Kasumi-1 (cell line): Measurements from ENCODE around the gene UNC5CL.
"Not testable (repeated sequence)": the region's sequence is repeated elsewhere in the genome, so short reads cannot be mapped to it uniquely, and the experiment has no call there.

Experiments
- DNase-seq, 2 experiments: peaks; one replicate each; lab custom pipeline; 2025; lab: John Stamatoyannopoulos, UW

Gene UNC5CL

DNA sequence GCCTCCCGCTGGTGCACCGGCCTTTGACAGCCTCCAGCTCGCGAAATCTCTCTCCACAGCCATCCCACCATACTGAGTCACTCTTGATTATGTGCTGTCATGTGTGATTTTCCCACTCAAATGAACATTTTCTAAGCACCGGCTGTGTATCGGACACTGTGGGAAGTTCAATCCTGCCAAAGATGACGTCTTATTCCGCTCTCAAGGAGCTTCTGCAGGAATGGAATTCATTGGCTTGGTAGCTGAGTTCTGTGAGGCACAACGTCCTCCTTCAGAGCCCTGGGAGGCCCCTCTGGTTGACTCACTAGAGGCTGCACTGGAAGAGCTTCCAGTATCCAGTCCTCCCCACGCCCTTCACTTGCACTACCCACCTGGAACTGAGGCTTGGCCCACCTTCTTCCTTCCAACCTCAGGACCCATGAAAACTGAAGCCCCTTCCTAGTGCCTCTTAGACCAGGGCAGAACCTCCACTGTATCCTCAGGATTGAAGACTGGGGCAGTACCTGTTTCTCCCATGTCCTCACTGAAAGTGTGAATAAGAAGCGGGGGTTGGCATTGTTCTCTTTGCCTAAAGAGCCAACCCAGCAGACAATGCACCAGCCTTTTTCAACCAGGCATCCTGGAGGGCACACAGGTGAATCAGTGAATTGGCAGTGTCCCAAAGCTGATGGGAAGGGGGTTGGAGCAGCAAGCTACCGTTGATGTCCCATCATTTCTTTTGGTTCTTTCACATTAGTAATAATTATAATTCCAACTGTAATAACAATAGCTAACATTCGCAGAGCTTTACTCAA, 1.7 kb downstream of the UNC5CL start:
- DNase-seq = no peak

DNA sequence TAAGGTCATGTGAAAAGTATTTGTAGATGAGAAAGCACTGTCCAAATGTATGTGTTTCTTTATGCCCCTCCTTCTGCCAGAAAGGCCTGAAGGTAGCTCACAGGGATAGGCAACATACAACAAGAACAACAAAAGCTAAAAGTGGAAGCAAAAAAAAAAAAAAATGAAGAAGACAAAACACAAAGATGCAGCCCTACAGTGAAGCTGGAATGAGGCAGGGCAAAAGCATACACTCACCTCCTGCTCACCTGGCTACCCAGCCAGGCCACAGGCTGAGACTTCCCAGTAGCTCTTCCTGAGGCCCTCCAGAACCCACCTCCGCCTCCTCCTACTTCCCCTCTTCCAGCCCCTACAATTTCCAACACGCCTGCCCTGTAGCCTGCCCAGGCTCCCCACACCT, 2.4 kb downstream of the UNC5CL start:
- no peak for DNase-seq

DNA sequence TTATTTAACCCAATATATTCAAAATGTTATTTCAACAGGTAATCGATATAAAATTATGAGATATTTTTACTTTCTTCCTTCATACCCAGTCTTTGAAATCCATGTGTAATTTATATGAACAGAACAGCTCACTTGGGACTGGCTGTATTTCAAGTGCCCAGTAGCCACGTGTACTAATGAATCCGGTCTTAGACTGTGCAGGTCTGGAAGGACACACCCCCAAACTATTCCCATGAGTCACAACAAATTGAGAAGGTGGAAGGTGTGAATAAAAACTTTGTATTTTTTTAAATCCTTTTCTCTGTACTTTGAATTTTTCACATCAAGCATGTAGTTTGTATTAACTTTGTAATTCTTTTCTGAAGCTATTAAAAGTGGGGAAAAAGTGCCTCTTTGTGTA, 2.8 kb downstream of the UNC5CL start:
- DNase-seq = no peak

DNA sequence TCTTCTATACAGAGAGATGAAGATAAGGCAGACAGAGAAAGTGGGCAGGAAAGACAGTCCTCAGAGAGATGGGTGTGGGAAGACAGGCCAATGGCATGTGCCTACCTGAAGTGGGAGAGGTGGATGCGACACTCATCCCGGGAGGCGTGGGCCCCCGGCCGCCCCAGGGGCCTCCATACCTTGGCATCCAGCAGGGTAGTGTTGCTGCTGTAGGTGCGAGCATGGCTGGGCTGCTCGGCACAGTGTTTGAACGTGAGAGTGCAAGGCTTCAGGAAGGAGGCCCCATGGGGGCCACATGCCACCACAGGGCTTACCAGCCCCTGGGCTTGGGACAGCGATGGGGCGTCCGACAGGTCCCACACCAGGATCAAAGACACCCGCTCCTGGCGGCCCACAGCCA, 5.2 kb downstream of the UNC5CL start:
- no peak for DNase-seq

DNA sequence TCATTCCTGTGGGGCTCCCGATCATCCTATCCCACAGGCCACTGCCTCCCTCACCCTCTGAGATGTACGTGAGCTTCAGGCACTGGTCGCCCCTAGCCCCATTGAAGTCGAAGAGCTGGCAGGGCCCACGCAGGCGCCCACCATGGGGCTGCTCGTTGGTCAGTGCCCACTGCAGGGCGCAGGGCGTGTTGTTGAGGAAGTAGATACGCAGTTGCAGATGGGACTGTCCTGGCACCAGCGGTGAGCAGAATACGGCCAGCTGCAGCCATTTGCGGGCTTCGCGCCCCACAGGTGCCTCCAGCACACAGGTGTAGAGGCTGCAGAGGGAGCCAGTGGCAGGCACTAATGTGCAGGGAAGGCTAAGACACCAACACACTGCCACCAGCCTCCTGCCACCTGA, 6.2 kb downstream of the UNC5CL start:
- DNase-seq = no peak

DNA sequence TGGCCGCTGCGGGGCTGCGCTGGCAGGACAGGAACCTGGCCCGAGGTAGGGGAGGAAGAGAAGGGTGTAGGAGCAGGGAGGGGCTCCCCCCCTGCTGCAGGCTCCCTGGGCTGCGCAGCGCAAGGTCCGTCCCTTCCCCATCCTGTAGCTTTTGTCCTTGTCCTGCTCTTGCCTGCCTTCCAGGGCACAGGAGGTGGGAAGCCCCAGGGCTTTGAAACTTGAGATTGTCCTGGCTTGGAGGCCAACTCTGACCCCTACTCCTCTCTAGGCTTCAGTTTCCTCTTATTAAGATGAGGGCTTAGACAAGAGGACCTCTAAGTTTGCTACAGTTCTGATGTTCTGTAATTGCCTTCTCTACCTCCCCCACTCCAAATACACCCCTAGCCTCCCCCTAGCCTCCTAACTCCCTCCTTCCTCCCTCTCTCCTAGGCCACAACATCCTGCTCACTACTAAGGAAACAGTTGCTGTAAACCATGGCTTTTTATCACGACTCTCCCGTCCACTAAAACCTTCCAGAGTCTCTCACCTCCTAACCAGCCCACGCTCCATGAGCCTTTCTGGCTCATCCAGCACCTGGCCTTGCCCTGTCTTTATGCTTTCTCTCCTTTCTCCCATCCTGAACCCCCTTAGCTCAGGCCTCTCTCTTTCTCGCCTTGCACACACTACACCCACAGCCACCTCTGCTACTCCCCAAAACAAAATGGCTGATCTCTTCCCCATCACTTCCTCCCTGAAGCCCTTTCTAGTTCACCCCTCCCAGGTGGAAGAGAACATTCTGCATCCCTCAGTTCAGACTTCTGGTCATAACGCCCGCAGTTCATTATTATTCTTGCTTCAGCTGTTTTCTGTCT, 10.2 kb downstream of the UNC5CL start:
- peak in 1 of 2 experiments; percentile 6 for DNase-seq

DNA sequence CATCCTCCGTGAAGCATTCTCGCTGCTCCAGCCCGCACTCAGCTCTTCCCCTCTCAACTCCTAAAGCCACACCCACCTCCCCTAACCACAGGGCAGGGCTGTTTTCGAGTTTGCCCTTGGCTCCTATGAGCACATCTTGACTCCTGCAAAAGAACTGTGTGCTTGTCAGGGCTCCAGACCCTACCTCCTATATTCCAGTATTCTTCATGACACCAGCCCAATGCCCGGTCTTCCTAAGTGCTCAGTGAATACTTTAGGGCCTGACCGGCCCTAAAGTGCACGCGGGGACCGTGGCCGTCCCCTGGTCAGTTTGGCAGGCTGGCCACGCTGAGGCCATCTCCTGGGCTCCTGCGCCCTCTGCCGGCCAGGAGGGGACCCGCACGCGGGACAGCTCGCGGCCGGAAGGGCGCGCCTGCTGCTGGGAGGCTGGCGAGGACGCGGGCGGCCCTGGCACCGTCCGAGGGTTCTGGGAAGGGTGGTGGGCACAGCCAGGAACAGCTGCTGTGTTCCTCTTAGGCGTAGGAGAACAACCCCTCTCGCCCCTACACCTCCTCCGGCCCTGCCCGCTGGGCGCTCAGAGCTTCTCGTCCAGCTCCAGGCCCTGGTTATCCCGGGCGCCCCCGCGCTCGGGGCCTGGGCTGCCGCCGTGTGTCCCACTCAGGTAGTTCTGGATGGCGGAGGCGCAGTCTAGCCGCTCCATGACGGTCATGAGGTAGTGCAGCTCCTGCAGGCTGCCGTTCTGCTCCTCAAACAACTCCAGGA, 11.0 kb downstream of the UNC5CL start:
- peak; percentile 68 to 72 for DNase-seq

DNA sequence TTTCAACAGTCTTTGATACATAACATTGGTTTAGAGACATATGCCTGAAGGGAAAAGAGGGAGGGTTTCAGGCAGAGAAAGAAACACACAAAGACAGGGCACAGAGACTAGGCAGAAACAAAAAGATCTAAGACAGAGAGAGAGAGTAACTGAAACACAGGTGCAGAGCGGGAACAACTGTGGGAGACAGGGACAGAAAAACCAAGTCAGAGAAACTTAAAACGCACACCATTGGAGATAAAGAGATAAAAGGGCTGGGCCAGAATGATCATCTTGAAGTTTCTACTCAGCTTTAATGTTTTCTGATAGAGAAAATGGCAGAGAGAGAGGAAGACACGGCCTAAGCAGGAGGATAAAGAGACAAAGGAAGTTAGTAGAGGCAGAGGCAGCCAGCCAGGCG, 11.8 kb downstream of the UNC5CL start:
- peak in 1 of 2 experiments; percentile 31 for DNase-seq

DNA sequence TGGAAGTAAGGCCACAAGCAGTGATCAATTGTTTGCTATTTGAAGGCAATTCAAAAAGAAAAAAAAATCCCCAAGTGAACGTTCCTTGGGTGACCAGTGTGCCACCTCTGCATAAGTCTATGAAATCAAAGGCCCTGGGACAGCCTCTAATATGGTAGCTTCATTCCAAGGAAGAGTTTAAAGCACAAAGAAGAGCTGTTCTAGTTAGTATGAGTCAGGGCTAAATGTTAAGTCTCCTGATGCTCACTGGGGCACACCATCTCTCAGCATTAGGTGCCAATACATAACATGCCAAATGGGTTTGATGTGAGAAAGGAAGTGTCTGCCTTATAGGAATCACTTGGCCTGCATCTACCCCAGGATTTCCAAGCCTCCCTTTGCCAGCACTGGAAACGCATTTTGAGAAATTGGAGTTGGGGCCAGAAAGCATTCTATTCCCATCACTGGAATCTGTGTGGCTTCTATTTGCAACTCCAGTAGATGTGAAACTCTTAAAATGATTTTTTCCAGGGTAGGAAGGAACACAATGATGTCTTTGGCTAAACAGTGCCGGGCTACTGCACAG, 13.0 kb downstream of the UNC5CL start:
- no peak for DNase-seq

DNA sequence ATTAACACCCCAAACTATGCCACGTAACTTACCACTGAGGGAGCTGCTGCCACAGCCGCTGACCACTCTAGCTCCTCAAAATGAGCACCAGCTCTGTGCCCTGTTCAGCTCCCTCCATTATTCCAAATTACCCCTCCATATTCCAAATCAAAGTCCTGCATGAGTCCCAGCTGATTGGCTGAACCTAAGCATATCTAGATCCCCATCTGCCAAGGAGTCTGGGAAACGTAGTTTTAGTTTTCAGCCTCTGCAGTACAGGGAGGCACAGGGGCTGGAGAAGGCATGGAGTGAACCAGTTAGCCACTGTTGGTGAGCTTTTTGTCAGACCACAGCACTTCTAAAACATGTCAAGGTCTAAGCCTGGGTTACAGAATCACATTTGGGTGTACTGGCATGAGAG, 15.9 kb downstream of the UNC5CL start:
- DNase-seq = no peak

DNA sequence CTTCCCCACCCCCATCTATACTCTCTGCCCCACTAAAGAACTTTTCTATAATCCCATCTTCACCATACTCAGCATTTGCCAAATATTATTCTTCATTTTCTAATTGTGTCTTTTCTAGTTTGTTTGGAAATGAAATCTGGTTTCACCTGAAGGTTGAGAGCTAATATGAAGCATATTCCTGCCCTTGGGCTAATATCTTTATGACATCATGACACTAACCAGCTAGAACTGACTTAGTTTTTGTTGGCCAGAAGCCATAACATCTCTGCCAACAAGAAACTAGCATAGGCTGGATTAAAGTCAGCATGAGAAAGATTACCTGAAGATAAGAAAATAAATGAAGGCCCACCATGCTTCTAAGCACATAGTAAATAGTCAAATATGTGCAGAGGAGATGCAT, 16.7 kb downstream of the UNC5CL start:
- DNase-seq = no peak

DNA sequence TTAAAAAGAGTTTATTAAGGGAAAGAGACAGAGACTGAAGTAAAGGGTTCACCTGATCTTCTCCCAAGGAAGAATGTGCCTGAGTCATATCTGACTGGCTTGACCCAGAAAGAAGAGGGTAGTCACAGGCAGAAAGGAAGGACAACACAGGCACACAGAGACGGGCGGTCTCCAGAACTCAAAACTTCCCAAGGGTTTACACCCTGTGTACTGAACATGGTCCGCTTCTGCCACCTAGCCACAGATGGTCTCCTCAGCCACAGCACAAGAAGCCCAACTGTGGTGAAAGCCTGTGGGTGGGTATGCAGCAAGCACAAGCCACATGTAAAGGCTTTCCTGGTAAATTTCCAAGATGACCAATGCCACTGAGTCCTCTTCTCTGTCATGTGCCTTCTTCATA, 17.2 kb downstream of the UNC5CL start:
- no peak for DNase-seq

DNA sequence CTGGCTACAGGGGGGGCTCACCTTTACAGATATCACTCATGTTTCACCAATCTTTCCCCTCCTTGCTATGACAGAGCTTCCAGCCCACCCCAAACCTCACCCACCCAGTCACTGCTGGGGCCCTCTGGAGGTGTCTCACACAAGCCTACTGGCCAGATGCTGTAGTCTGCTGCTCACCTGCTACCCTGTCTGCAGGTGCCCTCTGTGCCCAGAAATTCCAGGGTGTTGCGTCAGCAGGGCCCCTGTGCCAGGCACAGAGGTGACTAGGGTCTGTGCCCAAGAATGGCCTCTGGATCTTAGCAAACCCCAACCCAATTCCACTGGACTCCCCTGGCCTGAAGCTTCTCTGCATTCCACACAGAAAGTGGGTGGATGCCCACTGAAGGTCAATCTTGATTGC, 21.4 kb downstream of the UNC5CL start:
- DNase-seq = no peak

DNA sequence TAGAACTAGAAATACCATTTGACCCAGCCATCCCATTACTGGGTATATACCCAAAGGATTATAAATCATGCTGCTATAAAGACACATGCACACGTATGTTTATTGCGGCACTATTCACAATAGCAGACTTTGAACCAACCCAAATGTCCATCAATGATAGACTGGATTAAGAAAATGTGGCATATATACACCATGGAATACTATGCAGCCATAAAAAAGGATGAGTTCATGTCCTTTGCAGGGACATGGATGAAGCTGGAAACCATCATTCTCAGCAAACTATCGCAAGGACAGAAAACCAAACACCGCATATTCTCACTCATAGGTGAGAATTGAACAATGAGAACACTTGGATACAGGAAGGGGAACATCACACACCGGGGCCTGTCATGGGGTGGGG, 23.2 kb downstream of the UNC5CL start:
- not testable (repeated sequence) for DNase-seq

DNA sequence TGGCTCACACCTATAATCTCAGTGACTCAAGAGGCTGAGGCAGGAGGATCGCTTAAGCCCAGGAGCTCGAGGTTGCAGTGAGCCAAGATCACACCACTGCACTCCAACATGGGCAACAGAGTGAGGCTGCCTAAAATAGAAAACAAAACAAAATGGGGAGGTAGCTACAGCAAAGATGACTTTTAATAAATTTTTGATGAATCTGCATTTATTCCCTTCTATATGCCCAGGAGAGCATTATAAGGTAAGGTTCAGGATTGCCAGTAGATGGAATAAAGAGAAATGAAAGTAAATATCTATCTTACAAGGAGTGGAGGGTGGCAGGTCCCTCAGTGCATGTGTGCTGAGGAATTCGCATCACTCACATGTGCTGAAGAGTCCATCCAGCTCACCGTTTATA, 24.2 kb downstream of the UNC5CL start:
- DNase-seq = no peak

DNA sequence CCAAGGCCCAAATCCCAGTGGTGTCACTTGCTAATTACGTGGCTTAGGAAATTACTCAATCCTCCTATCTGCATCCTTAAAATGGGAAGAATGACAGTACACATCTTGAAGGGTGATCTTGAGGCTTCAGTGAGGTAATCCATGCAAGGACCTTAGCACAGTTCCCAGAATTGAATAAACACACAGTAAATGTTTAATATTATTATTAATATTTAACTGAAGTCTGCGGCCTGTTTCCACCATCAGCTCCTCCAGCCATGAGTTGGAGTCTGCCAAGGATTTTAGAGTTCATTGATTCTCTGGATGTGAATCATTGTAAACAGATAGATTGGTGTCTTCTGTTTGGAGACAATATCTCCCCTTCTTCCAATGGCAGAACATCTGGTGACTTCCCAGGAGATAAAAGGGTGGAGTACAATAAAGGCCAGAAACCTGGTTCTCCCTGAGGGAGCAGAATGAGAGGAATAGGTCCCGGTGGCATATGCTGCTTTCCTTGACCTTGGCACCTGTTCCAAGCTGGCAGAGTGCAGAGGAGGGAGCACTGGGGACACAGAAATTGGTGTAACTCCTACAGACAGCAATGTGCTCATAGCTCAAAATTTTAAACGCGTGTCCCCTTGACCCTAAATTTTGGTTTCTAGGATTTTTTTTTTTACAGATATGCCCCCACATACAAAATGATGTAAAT, 25.4 kb downstream of the UNC5CL start:
- no peak for DNase-seq

DNA sequence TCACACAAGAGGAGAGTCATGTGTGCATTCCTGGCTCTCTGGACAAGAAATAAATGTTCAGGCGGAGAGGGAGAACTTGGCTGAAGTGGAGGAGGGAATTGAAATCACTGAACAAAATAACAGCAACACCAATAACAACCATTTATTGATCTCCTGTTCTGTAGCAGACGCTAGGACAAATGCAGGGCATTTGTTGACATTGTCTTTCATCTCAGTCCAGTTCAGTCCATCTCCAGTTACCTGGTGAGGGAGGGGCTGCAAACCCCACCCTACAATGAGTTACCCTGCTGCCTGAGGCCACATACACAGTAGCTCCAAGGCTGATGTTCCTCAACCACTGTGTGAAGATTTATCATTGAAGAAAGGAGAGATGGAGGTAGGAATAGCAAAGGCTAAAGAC, 27.3 kb downstream of the UNC5CL start:
- DNase-seq = no peak

DNA sequence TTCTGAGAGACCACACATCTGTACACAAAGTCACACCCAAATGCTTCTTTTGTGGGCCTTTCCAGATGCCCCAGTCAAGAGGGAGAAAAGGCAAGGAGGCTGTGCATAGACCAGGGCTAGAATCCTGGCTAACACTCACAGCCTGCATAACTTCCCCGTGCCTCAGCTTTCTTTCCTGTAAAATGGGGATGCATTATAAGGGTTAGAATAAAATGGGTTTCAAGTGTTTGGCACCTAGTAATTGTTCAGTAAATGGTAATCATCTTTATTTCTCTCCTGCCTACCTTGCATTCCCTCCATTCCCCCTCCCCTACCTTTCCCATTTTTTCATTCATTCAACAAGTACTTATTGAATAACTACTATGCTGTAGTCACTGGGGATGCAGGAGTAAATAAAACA, 29.4 kb downstream of the UNC5CL start:
- no peak for DNase-seq

DNA sequence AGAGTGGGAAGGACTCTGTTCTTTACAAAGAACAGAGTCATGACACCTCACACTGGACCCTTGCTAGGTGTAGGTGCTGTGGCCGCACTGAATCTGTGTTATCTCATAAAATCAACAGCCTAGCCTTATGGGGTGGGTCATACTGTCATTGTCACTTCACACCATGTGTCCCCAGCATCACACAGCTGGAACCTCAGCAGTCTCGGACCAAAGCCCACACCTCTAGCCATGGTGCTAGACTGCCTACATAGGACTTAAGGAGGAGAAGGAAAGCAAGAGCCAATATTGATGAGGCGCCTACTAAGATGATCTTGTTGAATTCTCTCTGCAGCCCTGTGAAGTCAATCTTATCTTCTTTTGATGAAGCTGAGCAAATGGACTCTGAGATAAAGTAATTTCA, 31.0 kb downstream of the UNC5CL start:
- DNase-seq = no peak

DNA sequence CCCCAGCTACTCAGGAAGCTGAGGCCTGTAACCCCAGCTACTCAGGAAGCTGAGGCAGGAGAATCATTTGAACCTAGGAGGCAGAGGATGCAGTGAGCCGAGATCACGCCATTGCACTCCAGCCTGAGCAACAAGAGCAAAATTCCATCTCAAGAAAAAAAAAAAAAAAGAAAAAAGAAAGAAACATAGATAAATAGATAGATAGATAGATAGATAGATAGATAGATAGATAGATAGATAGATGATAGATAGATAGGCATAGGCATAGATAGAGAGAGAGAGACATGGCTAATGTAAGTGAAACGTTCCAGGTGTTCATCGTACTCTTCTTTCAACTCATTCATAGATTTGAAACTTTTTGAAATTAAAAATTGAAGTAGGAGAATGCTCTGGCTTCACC, 32.0 kb downstream of the UNC5CL start:
- not testable (repeated sequence) for DNase-seq

DNA sequence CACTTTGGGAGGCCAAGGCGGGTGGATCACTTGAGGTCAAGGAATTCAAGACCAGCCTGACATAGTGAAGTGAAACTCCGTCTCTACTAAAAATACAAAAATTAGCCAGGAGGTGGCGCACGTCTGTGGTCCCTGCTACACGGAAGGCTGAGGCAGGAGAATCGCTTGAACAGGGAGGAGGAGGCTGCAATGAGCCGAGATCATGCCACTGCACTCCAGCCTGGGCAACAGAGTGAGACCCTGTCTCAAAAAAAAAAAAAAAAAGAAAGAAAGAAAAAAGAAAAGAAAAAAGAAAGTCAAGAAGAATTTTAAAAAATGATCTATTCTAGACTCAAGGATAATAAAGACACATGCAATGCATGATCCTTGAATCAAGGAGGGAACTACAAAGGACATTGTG, 32.8 kb downstream of the UNC5CL start:
- peak; percentile 54 to 73 for DNase-seq

DNA sequence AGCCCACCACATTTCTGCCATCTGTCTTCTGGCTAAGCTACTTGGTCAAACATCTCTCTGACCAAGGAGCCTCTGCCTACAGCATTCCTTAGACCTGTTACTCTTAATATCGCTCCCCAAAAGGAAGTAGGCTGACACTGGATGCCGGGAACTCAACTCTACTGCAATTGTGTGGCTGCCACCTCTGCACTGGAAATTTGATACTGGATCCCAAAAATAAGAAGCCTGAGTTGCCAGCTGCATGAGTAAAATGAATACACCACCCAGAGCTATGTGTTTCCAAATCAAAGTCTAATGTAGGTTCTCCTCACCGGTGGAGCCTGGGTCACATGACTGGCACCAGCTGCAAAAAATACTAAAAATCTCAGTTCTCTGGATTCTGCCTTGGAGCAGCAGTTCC, 36.9 kb downstream of the UNC5CL start:
- DNase-seq = no peak
